Hepatocyte (in vitro differentiated cells): Measurements from ENCODE around the gene MAP3K5. TPM values are rescaled to one million over a fixed set of nuclear protein-coding genes. Genes with fewer than 3 reads are reported as not detected.
A peak's percentile ranks its signal among the peaks of the same experiment; 100 is the strongest.

Source experiments
- DNase-seq: peaks from one replicate; pipeline ENCODE4 v3.0.0-alpha.2; 2016; ENCODE audit warnings: low spot score
- H2AFZ ChIP-seq: fragments of 200-600 bp; sonication (generic); 2 replicates; pipeline ENCODE4 v1.6.0; 2016; ENCODE audit warnings: antibody characterized with exemption, mild to moderate bottlenecking
- H3K27ac ChIP-seq: fragments of 200-600 bp; sonication (generic); 2 replicates; pipeline ENCODE4 v1.5.1; 2016; ENCODE audit warnings: mild to moderate bottlenecking
- H3K27me3 ChIP-seq: fragments of 200-600 bp; sonication (generic); 2 replicates; pipeline ENCODE4 v1.6.1; 2016
- H3K36me3 ChIP-seq: fragments of 200-600 bp; sonication (generic); replicated peaks from 2 replicates; pipeline ENCODE4 v1.5.1; 2016; ENCODE audit warnings: low read depth; ENCODE audit not compliant: insufficient read depth
- H3K4me1 ChIP-seq: fragments of 200-600 bp; sonication (generic); 2 replicates; pipeline ENCODE4 v1.5.1; 2016; ENCODE audit warnings: mild to moderate bottlenecking, moderate library complexity; ENCODE audit not compliant: insufficient read depth
- H3K4me2 ChIP-seq: fragments of 200-600 bp; sonication (generic); 2 replicates; pipeline ENCODE4 v1.6.0; 2016
- H3K4me3 ChIP-seq: fragments of 200-600 bp; sonication (generic); 2 replicates; pipeline ENCODE4 v1.5.1; 2016; ENCODE audit warnings: mild to moderate bottlenecking
- H3K79me2 ChIP-seq: fragments of 200-600 bp; sonication (generic); 2 replicates; pipeline ENCODE4 v1.6.0; 2017; ENCODE audit warnings: mild to moderate bottlenecking
- H3K9me2 ChIP-seq: fragments of 200-600 bp; sonication (generic); replicated peaks from 2 replicates; pipeline ENCODE4 v1.6.0; 2017; ENCODE audit warnings: mild to moderate bottlenecking; ENCODE audit not compliant: insufficient read depth
- H3K9me3 ChIP-seq: fragments of 200-600 bp; sonication (generic); 2 replicates; pipeline ENCODE4 v1.5.1; 2016; ENCODE audit warnings: low read depth, mild to moderate bottlenecking
- H4K20me1 ChIP-seq: fragments of 200-600 bp; sonication (generic); 2 replicates; pipeline ENCODE4 v1.6.0; 2016; ENCODE audit warnings: mild to moderate bottlenecking; ENCODE audit not compliant: insufficient read depth, poor library complexity, severe bottlenecking
- CTCF ChIP-seq: fragments of 200-600 bp; sonication (generic); IDR thresholded peaks from 2 replicates; pipeline ENCODE4 v1.5.1; 2016; ENCODE audit warnings: antibody characterized with exemption, mild to moderate bottlenecking; ENCODE audit not compliant: poor library complexity
- EZH2 ChIP-seq: fragments of 200-600 bp; sonication (generic); IDR thresholded peaks from 2 replicates; pipeline ENCODE4 v1.6.1; 2016; ENCODE audit warnings: antibody characterized with exemption, mild to moderate bottlenecking, borderline replicate concordance
- EZH2phosphoT487 ChIP-seq: fragments of 200-600 bp; sonication (generic); IDR thresholded peaks from one replicate; pipeline ENCODE4 v1.6.1; 2018; ENCODE audit warnings: antibody characterized with exemption, mild to moderate bottlenecking, low read depth, moderate library complexity; ENCODE audit not compliant: unreplicated experiment, severe bottlenecking
- WGBS: methylation state at CpG from one replicate; pipeline ENCODE4 v1.1.6; 2016; ENCODE audit warnings: low lambda C conversion rate; ENCODE audit errors: missing lambda C conversion rate; 5-methylcytosine and 5-hydroxymethylcytosine counted together
- polyA plus RNA-seq: library from polyadenylated mRNA; unstranded; fragments of >200 nt; fragmentation: Nextera tagmentation; extraction: Ambion mirVana; gene quantifications from 2 replicates; pipeline ENCODE4 v1.2.1, GENCODE V29; 2016
- total RNA-seq: library from RNA; depleted of rRNA; stranded (reverse); fragments of >200 nt; gene quantifications from 2 replicates; pipeline ENCODE4 v1.2.3, GENCODE V29; 2014

The MAP3K5 gene
- total and polyA plus RNA-seq, 2 experiments from 2014 or later = 2.2 to 5.9 TPM

DNA sequence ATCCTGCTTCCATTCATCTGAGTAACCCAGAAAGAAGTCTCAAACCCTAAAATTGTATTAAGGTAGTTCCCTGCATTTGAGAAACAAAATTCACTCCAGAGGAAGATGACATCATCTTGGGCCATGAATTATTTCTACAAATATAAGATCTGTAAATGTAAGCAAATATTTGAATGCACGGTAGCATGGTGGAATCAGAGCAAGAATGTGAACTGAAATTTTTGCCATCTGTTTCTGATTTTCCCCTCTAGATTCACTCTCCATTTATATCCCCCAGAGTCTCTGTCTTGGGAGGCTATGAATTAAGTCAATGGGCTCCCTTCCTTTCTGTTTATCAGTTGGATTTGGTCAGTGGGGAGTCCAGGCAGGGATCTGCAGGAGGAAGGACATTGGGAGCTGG, 5.8 kb upstream of the MAP3K5 start:
- H3K9me3 ChIP-seq = no peaks in the 10 kb centered on the region
- no peaks in the 10 kb centered on the region for H3K27me3 ChIP-seq
- peaks cover 6% of the 10 kb centered on the region for H3K4me1 ChIP-seq
- H3K36me3 ChIP-seq = no peaks in the 10 kb centered on the region
- no peaks in the 10 kb centered on the region for H3K9me2 ChIP-seq
- 78% methylated on average over 1 of the region's 1 CpG for WGBS
- no peak overlapping the region for H2AFZ ChIP-seq
- DNase-seq = no peak
- H3K4me3 ChIP-seq = no peak overlapping the region
- H3K27ac ChIP-seq = no peak overlapping the region
- H4K20me1 ChIP-seq = no peaks in the 10 kb centered on the region
- no peak for TF ChIP-seq EZH2phosphoT487
- TF ChIP-seq CTCF = no peak
- TF ChIP-seq EZH2 = no peak
- H3K4me2 ChIP-seq = no peak overlapping the region
- H3K79me2 ChIP-seq = no peaks in the 10 kb centered on the region

GRCh38 chr6:136795996-136796395, 3.7 kb upstream of the MAP3K5 start:
- H3K9me3 ChIP-seq = no peaks in the 10 kb centered on the region
- no peak for DNase-seq
- no peak overlapping the region for H3K4me3 ChIP-seq
- no peaks in the 10 kb centered on the region for H3K27me3 ChIP-seq
- 90% methylated on average over 5 of the region's 5 CpGs for WGBS
- H3K36me3 ChIP-seq = no peaks in the 10 kb centered on the region
- no peak overlapping the region for H3K4me2 ChIP-seq
- peaks cover 6% of the 10 kb centered on the region for H3K4me1 ChIP-seq
- H2AFZ ChIP-seq = no peak overlapping the region
- H3K79me2 ChIP-seq = no peaks in the 10 kb centered on the region
- H4K20me1 ChIP-seq = no peaks in the 10 kb centered on the region
- no peak overlapping the region for H3K27ac ChIP-seq
- TF ChIP-seq EZH2 (no peak), EZH2phosphoT487 (no peak), CTCF (no peak)
- H3K9me2 ChIP-seq = no peaks in the 10 kb centered on the region

DNA sequence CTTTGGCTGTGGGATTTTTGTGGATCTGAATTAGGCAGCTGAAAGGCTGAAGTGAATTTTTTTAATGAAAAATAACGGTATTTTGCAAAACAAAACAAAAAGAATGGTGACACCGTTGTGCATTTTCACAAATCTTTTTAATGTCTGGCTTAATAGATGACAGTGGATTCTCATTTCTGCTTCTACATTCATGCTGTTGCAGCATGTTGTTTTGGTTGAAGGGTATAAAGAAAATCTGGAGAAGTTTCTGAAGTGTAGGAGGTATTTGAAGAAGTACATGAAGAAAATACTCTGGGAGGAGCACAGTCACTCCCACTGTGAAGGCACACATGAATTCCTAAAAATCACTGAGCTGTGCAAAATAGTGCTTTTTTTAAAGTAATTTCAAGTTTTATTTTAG, 3.1 kb upstream of the MAP3K5 start:
- H3K4me1 ChIP-seq = peaks cover 6% of the 10 kb centered on the region
- TF ChIP-seq EZH2 (no peak), EZH2phosphoT487 (no peak), CTCF (no peak)
- no peak for DNase-seq
- no peaks in the 10 kb centered on the region for H3K9me3 ChIP-seq
- no peak overlapping the region for H3K27ac ChIP-seq
- no peaks in the 10 kb centered on the region for H3K27me3 ChIP-seq
- no peaks in the 10 kb centered on the region for H3K36me3 ChIP-seq
- H3K79me2 ChIP-seq = no peaks in the 10 kb centered on the region
- no peak overlapping the region for H2AFZ ChIP-seq
- no peak overlapping the region for H3K4me2 ChIP-seq
- no peaks in the 10 kb centered on the region for H4K20me1 ChIP-seq
- no peaks in the 10 kb centered on the region for H3K9me2 ChIP-seq
- H3K4me3 ChIP-seq = no peak overlapping the region
- 97% methylated on average over 2 of the region's 2 CpGs for WGBS

DNA sequence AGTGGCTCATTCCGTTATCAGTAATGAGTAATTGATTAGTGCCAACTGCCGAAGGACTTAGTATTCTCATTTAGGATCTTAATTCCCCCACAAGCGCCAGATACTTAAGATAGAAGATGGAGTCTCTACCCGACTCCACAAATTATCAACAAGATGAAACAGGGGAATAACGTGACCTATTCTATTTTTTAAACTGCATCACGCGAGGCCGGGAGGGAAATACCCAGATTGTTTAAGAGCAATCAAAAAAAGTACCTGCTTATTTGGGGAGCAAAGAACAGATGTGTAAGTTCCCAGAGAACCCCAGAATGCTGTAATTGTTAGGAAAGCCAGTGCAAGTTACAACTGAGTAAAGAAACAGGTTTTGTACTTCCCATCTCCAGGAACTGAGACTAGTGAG, 1.1 kb upstream of the MAP3K5 start:
- Histone ChIP-seq H2AFZ (peak overlapping the region; percentile 9), H3K9me3 (no peaks in the 10 kb centered on the region), H3K4me1 (peaks cover 6% of the 10 kb centered on the region), H3K4me2 (peak overlapping the region; percentile 93), H3K9me2 (no peaks in the 10 kb centered on the region), H3K79me2 (peaks cover 5% of the 10 kb centered on the region), H3K36me3 (no peaks in the 10 kb centered on the region), H3K27ac (no peak overlapping the region), H3K4me3 (peak overlapping the region; percentile 1), H4K20me1 (no peaks in the 10 kb centered on the region), H3K27me3 (no peaks in the 10 kb centered on the region)
- no peak for TF ChIP-seq EZH2
- no peak for TF ChIP-seq EZH2phosphoT487
- TF ChIP-seq CTCF = no peak
- WGBS = 47% methylated on average over 8 of the region's 8 CpGs
- no peak for DNase-seq
